GM12875 (cell line): ENCODE data around the gene MVB12B.

Experiments
- H3K4me3 ChIP-seq: one replicate; pipeline ENCODE4 v1.5.1; 2011; ENCODE audit warnings: low read depth, low read length, control low read depth
- TF ChIP-seq, protein P1 (sequence below): IDR thresholded peaks from 2 replicates; pipeline ENCODE4 v1.5.1; 2011; ENCODE audit warnings: low read depth, mild to moderate bottlenecking, control low read depth, inconsistent platforms, low read length, moderate library complexity, borderline replicate concordance; ENCODE audit not compliant: insufficient read depth

MVB12B gene

DNA sequence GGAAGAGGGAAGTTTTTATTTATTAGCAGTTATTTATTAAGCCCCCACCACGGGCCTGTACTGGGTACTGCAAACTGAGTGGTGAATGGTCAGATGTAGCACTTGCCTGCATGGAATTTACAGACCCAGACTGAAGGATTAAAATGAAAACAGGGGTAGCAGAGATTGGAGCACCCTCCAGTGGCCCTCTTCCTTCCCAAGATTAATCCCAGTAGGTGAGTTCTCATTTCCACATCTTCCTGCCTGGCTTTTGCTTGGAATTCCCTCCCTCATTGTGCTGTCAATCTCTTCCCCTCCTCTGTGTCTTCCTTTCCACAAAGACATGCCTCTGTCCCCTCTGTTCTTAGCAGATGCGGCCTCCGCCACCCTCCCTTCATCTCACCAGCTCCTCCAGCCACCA is 39.2 kb downstream of the MVB12B start:
- TF ChIP-seq, protein P1, sequence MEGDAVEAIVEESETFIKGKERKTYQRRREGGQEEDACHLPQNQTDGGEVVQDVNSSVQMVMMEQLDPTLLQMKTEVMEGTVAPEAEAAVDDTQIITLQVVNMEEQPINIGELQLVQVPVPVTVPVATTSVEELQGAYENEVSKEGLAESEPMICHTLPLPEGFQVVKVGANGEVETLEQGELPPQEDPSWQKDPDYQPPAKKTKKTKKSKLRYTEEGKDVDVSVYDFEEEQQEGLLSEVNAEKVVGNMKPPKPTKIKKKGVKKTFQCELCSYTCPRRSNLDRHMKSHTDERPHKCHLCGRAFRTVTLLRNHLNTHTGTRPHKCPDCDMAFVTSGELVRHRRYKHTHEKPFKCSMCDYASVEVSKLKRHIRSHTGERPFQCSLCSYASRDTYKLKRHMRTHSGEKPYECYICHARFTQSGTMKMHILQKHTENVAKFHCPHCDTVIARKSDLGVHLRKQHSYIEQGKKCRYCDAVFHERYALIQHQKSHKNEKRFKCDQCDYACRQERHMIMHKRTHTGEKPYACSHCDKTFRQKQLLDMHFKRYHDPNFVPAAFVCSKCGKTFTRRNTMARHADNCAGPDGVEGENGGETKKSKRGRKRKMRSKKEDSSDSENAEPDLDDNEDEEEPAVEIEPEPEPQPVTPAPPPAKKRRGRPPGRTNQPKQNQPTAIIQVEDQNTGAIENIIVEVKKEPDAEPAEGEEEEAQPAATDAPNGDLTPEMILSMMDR, result no peak
- no peak overlapping the region for H3K4me3 ChIP-seq

GRCh38 chr9:126366366-126367011 is 39.9 kb downstream of the MVB12B start:
- no peak overlapping the region for H3K4me3 ChIP-seq
- TF ChIP-seq, protein P1, result no peak

DNA sequence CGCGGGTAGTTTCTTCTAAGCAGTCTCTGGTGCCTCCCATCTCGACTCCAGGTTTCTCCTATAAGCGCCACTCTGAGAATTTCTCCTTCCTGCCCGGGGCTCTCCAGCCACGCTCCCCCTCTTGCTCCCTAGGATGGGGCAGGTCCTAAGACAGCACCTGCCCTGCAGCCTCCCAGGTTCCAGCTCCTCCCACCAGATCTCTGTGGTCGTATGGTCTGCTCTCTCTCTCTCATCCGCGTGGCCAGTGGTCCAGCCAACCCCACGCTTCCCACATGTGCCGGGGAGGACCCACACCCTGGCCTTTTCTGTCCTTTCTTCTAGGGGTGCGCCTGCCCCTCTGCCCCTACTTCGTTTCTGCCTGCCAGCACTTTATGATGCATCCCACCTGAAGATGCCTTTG is 40.5 kb downstream of the MVB12B start:
- TF ChIP-seq, protein P1, result no peak
- H3K4me3 ChIP-seq, result no peak overlapping the region

- TF ChIP-seq, protein P1, result no peak
- no peak overlapping the region for H3K4me3 ChIP-seq
These were observed 41.0 kb downstream of the MVB12B start for GRCh38 chr9:126367616-126368015.

GRCh38 chr9:126368020-126368419 is 41.4 kb downstream of the MVB12B start:
- TF ChIP-seq, protein P1, result no peak

DNA sequence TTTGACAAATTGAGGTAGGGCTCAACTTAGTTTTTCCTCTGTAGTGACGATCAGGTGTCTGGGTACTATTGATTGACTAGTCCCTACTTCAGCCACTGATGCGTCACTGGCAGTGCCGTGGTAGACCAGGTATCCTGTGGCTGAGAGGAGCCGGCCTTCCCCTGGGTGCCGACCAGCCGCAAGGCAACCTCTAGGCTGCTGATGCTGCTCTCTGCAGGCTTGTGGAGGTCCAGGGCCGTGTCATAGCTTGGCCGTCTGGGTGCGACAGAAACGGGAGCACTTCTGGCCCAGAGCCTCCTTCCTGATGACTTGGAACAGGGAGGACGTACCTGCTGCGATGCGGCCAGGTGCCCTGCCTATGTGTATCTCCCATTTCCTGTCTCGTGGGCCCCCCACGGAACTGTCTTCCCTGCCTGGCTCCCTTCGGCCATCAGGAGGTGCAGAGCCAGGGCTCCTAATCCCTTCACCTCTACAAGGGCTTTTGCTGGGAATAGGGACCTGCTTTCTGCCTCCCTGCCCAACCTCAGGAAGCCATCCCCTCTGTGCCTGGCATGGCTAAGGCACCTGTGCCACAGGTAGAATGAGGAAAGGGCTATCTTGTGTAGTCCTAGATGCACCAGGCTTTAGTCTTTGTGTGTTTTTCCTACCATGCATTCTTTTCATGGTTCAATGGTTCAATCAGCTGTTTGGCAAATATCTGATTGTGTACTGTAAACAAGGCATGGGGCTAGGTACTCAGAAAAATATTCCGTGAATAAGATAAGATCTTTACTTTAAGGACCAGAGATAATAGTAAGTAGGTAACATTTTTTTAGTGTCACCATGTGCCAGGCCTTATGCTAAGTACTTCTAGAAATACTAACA is 44.6 kb downstream of the MVB12B start:
- TF ChIP-seq, protein P1, result no peak
- no peak overlapping the region for H3K4me3 ChIP-seq

More at GRCh38 chr9:126368020-126368419, 41.4 kb downstream of the MVB12B start:
- H3K4me3 ChIP-seq, result no peak overlapping the region
